ENCODE data around the gene TERT. TPM values are rescaled to one million over a fixed set of nuclear protein-coding genes. Genes with fewer than 3 reads are reported as not detected.

Gene TERT
- total RNA-seq, 3 donors from 2014 or later = under 0.01 TPM; not detected in 2

DNA sequence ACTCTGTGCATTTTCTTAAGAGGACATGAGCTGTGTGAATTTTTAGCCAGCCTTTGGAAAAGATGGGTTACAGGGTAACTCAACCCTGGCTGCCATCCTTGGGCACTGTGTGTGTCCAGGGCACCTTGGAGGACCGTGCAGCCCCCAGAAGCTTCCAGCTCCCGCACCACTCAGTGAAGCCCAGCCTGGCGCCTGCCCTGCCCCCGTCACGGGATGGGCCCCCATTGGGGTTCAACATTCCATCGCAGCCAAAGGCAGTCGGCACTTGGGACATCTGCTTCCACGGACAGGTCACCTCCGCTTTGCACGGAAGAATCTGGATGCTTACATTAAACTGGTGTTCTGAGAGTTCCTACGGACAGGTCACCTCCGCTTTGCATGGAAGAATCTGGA, 71.6 kb downstream of the TERT start:
- no peak for TF ChIP-seq POLR2AphosphoS5 (IDR thresholded peaks at IDR 0.05)
- H3K4me1 ChIP-seq = no peaks in the 10 kb centered on the region
- no peak for DNase-seq (ENCODE audit: low spot score in 2 of 2)
- peaks cover 0 to 45% of the 10 kb centered on the region in 2 donors for H3K27me3 ChIP-seq
- no peaks in the 10 kb centered on the region for H3K36me3 ChIP-seq
- H3K9me3 ChIP-seq = no peaks in the 10 kb centered on the region
- no peak overlapping the region for H3K4me3 ChIP-seq
- intact Hi-C loops (cut with DNase I; ENCODE audit: low total_unique reads) = no loop called here
- H3K27ac ChIP-seq = no peak overlapping the region

DNA sequence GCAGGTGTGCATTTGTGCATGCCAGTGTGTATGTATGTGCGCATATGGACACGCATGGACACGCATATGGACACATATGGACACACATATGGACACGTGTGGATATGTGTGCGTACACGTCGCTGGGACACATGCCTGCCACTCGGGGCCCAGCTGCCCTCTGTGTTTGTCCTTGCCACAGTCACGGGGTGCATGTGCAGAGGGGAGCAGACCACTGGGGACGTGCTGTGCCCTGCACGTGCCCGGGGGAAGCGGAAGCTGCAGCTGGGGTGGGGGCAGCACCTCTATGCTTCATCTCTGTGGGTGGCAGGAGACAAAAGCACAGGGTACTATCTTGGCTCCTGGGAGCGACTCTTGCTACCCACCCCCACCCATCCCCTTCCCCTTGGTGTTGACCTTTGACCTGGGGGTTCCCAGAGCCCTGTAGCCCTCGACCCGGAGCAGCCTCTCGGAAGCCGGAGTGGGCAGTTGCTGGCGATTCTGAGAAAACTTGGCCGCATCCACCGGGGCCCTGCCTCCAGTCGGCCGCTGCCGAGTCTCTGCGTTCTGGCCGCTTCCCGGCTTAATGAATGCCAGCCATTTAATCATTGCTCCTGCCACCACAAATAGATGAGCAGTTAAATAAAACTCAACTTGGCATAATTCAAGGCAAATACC, 72.1 kb downstream of the TERT start:
- peaks cover 0 to 44% of the 10 kb centered on the region in 2 donors for H3K27me3 ChIP-seq
- no peaks in the 10 kb centered on the region for H3K4me1 ChIP-seq
- H3K36me3 ChIP-seq = no peaks in the 10 kb centered on the region
- H3K9me3 ChIP-seq = no peaks in the 10 kb centered on the region
- H3K27ac ChIP-seq = no peak overlapping the region
- DNase-seq (ENCODE audit: low spot score in 2 of 2) = no peak
- intact Hi-C loops (cut with DNase I; ENCODE audit: low total_unique reads) = no loop called here
- TF ChIP-seq, protein P1, sequence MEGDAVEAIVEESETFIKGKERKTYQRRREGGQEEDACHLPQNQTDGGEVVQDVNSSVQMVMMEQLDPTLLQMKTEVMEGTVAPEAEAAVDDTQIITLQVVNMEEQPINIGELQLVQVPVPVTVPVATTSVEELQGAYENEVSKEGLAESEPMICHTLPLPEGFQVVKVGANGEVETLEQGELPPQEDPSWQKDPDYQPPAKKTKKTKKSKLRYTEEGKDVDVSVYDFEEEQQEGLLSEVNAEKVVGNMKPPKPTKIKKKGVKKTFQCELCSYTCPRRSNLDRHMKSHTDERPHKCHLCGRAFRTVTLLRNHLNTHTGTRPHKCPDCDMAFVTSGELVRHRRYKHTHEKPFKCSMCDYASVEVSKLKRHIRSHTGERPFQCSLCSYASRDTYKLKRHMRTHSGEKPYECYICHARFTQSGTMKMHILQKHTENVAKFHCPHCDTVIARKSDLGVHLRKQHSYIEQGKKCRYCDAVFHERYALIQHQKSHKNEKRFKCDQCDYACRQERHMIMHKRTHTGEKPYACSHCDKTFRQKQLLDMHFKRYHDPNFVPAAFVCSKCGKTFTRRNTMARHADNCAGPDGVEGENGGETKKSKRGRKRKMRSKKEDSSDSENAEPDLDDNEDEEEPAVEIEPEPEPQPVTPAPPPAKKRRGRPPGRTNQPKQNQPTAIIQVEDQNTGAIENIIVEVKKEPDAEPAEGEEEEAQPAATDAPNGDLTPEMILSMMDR (IDR thresholded peaks at IDR 0.05) = no peak
- TF ChIP-seq POLR2AphosphoS5 (IDR thresholded peaks at IDR 0.05) (no peak), POLR2A (IDR thresholded peaks at IDR 0.05) (no peak)
- H3K4me3 ChIP-seq = no peak overlapping the region

DNA sequence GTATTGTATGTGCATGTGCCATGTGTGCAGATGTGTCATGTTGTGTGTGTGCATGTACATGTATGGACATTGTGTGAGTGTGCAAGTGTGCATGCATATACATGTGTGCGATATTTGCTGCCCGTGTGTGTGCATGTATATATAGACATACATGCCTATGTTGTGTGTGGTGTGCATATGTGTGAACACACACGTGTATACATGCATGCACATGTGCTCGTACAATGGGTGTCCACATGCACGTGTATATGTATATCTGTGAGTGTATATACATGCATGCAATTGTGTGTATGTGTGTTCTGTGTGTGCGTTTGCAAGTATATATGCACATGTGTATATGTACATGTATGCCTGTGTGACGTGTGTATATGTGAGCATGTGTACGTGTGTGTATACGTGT, 72.7 kb downstream of the TERT start:
- Histone ChIP-seq H3K4me1 (no peaks in the 10 kb centered on the region), H3K9me3 (no peaks in the 10 kb centered on the region), H3K4me3 (no peak overlapping the region), H3K27ac (no peak overlapping the region), H3K27me3 (peaks cover 0 to 46% of the 10 kb centered on the region in 2 donors), H3K36me3 (no peaks in the 10 kb centered on the region)
- TF ChIP-seq POLR2AphosphoS5 (IDR thresholded peaks at IDR 0.05) (no peak), POLR2A (IDR thresholded peaks at IDR 0.05) (no peak)
- TF ChIP-seq, protein P1 (IDR thresholded peaks at IDR 0.05) = no peak
- intact Hi-C loops (cut with DNase I; ENCODE audit: low total_unique reads) = no loop called here
- no peak for DNase-seq (ENCODE audit: low spot score in 2 of 2)

DNA sequence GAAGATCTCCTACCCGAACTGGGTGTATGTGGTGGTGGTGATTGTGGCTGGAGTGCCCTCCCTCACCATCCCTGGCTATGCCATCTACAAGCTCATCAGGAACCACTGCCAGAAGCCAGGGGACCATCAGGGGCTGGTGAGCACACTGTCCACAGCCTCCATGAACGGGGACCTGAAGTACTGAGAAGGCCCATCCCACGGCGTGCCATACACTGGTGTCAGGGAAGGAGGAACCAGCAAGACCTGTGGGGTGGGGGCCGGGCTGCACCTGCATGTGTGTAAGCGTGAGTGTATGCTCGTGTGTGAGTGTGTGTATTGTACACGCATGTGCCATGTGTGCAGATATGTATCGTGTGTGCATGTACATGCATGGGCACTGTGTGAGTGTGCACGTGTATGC, 73.1 kb downstream of the TERT start:
- Histone ChIP-seq H3K9me3 (peaks cover 0 to 2% of the 10 kb centered on the region in 2 donors), H3K36me3 (no peaks in the 10 kb centered on the region), H3K4me3 (no peak overlapping the region), H3K27ac (no peak overlapping the region), H3K4me1 (no peaks in the 10 kb centered on the region), H3K27me3 (peaks cover 0 to 46% of the 10 kb centered on the region in 2 donors)
- no peak for DNase-seq (ENCODE audit: low spot score in 2 of 2)
- intact Hi-C loops (cut with DNase I; ENCODE audit: low total_unique reads) = no loop called here
- no peak for TF ChIP-seq POLR2A (IDR thresholded peaks at IDR 0.05)
- no peak for TF ChIP-seq POLR2AphosphoS5 (IDR thresholded peaks at IDR 0.05)
- TF ChIP-seq, protein P1 (IDR thresholded peaks at IDR 0.05) = no peak

DNA sequence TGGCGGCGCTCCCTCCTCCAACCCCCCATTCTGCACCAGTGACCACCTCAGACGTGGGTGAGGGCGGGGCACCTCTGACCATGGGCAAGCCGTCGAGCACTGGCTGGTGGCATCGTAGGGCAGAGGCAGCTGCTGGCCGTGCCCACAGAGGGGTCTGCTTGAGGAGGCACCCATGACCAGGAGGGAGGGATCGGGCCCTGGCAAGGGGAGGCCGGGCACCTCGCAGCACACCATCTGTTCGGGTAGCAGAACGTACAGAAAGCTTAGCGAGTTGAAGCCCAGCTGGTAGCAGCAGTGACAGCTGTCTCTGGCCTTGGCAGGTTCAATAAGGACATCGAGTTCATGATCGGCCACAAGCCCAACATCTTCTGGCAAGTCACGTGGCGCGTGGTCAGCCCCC, 74.0 kb downstream of the TERT start:
- H3K4me1 ChIP-seq = no peaks in the 10 kb centered on the region
- H3K27me3 ChIP-seq = peaks cover 0 to 41% of the 10 kb centered on the region in 2 donors
- H3K4me3 ChIP-seq = no peak overlapping the region
- H3K9me3 ChIP-seq = peaks cover 0 to 5% of the 10 kb centered on the region in 2 donors
- TF ChIP-seq, protein P1 (IDR thresholded peaks at IDR 0.05) = no peak
- TF ChIP-seq POLR2A (IDR thresholded peaks at IDR 0.05) (no peak), POLR2AphosphoS5 (IDR thresholded peaks at IDR 0.05) (no peak)
- DNase-seq (ENCODE audit: low spot score in 2 of 2) = no peak
- no peak overlapping the region for H3K27ac ChIP-seq
- H3K36me3 ChIP-seq = no peaks in the 10 kb centered on the region
- intact Hi-C loops (cut with DNase I; ENCODE audit: low total_unique reads) = loop anchor here (1.0 kb wide), 1 partner anchor 11 kb away; no protein-coding TSS in a partner anchor

All from breast epithelium (tissue), 4 donors.